CMK (cell line): ENCODE measurements around the gene CTAG1B.
"Not testable (repeated sequence)": the region's sequence is repeated elsewhere in the genome, so short reads cannot be mapped to it uniquely, and the experiment has no call there.

Experiments used
- DNase-seq: peaks from one replicate; pipeline ENCODE4 v3.0.0-alpha.2; 2010; ENCODE audit warnings: low read depth

CTAG1B gene

GRCh38 chrX:154582994-154583393 is 36.1 kb downstream of the CTAG1B start:
- not testable (repeated sequence) for DNase-seq

- DNase-seq: not testable (repeated sequence)
Observed at GRCh38 chrX:154575076-154575475, 44.0 kb downstream of the CTAG1B start.

GRCh38 chrX:154573061-154573460 is 46.0 kb downstream of the CTAG1B start:
- not testable (repeated sequence) for DNase-seq

- DNase-seq: not testable (repeated sequence)
Observed at GRCh38 chrX:154570361-154570760, 48.7 kb downstream of the CTAG1B start.
